A172 (cell line): ENCODE results near the gene TACR1. TPM values are rescaled to one million over a fixed set of nuclear protein-coding genes. Genes with fewer than 3 reads are reported as not detected.

Source experiments
- DNase-seq: peaks from one replicate; pipeline ENCODE4 v3.0.0-alpha.2; 2015; ENCODE audit warnings: low spot score
- total RNA-seq: library from RNA; depleted of rRNA; stranded (reverse); fragments of >200 nt; shearing (Covaris generic); gene quantifications from 2 replicates; pipeline ENCODE4 v1.2.3, GENCODE V29; 2014; rRNA removed

TACR1 gene
- total RNA-seq, 1 experiment from 2014 or later, result not detected

- no peak for DNase-seq
Observed at GRCh38 chr2:75019790-75020189, 179.5 kb downstream of the TACR1 start.

DNA sequence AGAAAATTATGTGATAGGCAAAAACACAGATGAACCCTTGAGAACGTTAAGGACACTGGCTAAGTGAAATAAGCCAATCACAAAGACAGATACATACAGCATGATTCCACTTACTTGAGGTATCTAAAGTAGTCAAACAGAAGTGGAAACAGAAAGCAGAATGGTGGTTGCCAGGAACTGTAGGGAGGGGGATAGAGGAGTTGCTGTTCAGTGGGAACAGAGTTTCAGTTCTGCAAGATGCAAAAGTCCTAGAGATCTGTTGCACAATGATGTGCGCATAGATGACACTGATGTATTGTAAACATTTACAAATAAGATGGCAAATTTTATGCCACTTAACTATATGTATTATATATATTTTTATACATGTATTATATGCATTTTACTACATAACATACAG lies 181.2 kb downstream of the TACR1 start:
- DNase-seq, result no peak

GRCh38 chr2:75012080-75012479 lies 187.2 kb downstream of the TACR1 start:
- DNase-seq, result no peak

DNA sequence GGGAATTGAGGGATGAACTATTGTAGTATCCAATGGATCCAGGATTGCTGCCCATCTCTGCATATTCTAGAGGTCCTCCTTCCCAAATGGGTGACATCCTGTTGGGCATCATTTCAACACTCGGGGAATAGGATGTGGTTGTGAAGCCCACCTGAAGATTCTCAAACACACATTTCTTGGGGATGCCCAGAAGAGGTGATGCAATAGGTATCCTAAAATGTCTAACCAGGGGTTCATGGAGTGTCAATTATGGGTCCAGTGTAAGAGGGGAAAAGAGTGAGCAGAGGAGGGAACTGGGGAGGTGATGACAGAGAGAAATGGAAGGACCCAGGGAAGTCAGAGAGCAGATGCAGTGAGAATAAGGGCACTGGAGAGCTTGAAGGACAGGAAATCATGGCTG lies 188.7 kb downstream of the TACR1 start:
- no peak for DNase-seq

DNA sequence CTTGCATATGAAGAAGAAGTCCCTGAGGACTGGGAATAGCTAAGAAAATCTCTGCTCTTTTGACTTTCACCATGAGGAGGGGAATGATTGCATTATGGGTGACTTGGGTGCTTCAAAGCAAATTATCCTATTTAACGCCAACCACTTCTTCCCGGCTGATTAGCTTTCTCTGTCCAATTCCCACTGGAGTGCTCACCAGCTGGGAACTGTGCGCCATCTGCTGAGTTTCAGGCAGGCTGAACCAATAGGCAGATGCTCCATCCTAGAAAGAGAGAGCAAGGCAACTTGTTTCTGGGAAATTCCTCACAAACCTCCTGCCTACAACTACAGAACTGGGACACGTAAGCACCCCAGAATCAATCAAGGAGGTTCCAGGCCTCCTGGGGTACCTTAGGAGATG lies 191.5 kb downstream of the TACR1 start:
- no peak for DNase-seq

DNA sequence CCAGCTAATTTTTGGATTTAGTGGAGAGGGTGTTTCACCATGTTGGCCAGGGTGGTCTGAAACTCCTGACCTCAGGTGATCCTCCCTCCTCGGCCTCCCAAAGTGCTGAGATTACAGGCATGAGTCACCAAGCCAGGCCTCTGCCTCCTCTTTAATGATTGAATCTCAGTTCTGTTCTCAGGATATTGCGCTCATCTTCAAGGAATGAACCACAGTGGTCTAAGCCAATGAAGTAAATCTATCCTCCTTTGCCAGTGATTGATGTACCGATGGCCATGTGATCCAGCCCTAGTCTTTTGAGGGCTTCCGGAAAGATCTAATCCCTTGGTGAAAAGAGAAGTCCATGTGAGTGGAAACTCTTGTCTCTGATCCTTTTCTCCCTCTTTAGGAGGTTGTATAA lies 192.3 kb downstream of the TACR1 start:
- no peak for DNase-seq

DNA sequence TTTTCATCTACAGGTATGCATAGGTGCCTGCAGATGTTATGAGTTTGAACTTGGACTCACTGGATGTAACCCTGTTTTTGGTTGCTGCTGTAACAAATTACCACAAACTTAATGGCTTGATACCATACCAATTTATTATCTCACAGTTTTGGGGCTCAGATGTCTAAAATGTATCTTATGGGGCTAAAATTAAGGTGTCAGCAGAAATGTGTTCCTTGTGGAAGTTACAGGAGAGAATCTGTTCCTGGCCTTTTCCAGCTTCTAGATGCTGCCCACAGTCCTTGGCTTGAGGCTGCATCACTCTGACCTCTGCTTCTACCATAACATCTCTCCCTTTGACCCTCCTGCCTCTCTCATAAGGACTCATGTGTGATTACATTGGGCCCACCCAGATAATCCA lies 193.3 kb downstream of the TACR1 start:
- DNase-seq, result no peak

DNA sequence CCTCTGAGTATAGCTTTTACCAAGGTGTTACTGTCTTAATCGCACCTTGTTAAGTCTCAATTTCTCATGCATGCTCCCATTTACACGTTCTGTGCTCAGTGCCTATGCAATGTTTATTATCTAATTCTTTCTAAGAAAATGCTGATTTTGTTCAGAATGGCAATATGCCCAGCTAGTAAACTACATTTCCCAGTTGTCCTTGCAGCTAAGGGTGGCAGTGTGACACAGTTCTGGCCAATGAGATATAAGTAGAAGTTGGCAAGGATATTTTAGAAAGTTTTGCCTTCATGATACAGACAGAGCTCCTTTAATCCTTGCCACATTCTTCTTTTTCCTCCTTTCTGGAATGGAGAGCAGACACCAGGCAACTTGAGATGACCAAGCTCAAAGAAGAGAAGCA lies 195.5 kb downstream of the TACR1 start:
- DNase-seq, result no peak

DNA sequence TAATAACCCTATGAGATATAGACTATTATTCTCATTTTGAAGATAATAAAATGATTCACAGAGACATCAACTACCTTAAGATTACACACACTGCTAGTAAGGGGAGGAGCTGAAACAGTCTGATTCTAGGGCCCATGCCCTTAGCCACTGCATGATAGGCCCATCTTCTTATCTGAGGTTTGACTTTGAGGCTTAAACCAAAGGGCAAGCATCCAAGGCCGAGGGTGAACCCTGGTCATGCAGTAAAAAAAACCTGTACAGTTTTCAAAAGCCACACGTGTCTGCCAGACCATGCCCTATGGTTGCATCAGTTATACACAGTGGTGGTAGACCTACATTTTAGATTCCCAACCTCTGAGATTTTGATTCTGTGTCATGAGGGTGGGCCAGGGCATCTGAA lies 196.0 kb downstream of the TACR1 start:
- DNase-seq, result no peak

- no peak for DNase-seq
Observed at GRCh38 chr2:75002007-75002406, 197.3 kb downstream of the TACR1 start.

- no peak for DNase-seq
Observed at GRCh38 chr2:74999468-74999867, 199.9 kb downstream of the TACR1 start.

Other genes with a start within 250 kb of the TACR1 start
- gene POLE4, start 240.9 kb downstream of the TACR1 start, total RNA-seq, result 16.4 and 27.8 TPM in 2 replicates